NCI-H69 (cell line): ENCODE measurements around the gene KCNK6.

Experiments used
- DNase-seq: peaks from one replicate; lab custom pipeline; 2025; lab: John Stamatoyannopoulos, UW

The KCNK6 gene

DNA sequence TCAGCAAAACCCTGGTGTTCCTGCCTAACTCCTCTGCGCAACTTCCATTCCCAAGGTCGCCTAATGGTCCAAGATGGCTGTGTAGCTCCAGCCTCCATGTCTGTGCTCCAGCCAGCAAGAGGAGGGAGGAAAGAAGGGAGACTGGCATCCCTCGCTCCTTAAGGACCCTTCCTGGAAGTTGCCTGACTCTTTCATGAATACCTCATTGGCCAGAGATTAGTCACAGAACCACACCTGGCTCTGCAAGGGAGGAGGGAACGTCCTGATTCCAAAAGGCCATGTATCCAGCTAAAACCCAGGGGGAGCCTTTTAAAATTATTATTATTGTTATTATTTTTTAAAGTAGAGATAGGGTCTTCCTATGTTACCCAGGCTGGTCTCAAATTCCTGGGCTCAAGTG is 4.8 kb downstream of the KCNK6 start:
- DNase-seq, result no peak

DNA sequence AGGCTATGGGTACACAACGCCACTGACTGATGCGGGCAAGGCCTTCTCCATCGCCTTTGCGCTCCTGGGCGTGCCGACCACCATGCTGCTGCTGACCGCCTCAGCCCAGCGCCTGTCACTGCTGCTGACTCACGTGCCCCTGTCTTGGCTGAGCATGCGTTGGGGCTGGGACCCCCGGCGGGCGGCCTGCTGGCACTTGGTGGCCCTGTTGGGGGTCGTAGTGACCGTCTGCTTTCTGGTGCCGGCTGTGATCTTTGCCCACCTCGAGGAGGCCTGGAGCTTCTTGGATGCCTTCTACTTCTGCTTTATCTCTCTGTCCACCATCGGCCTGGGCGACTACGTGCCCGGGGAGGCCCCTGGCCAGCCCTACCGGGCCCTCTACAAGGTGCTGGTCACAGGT is 6.9 kb downstream of the KCNK6 start:
- no peak for DNase-seq

DNA sequence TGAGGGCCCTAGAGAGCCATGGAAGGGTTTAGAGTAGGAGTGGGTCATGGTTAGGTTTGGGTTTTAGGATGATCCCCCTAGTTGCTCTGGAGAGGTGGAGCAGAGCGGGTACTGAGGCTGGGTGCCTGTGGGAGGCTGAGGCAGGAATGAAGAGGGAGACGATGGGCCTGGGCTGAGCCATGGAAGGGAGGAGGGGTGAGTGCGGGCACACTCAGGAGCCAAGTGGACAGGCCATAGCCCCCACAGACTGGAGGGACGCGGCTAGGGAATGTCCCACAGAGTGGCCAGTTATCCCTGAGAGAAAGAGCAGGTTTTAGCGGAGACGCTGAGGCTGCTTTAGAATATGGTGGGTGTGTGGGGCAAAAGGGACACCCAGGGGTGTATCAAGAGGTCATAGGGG is 10.0 kb downstream of the KCNK6 start:
- no peak for DNase-seq

- no peak for DNase-seq
Observed at GRCh38 chr19:38331728-38332127, 12.1 kb downstream of the KCNK6 start.

- DNase-seq, result no peak
Observed at GRCh38 chr19:38333245-38333644, 13.6 kb downstream of the KCNK6 start.

DNA sequence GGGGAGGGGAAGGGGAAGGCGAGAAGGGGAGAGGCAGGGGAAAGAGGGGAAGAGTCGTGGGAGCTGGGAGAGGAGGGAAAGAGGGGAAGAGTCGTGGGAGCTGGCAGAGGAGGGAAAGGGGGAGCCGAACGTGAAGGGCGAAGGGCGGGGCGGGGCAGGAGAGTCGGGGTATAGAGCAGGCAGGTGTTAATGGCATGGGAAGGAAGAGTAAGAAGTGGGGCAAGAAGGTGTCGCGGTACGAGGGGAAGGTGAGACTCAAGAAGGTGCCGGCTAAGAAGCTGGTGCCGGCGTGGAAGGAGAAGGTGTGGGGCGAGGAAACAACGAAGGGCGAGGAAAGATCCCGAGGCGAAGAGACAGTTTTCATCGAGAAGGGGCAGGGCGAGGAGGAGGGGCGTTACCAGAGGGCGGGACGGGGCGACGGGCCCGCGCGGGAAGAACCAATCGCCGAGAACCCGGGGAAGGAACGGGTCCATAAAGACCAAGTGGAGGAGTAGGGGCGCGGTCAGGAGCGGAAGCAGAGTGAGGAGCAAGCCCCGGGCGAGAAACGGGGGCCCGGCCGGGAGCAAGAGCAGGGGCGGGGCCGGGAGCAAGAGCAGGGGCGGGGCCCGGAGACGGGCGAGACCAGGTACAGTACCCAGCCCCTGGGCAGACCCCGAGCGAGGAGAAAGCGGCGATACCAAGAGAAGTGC is 16.4 kb downstream of the KCNK6 start:
- peak; percentile 99 for DNase-seq

DNA sequence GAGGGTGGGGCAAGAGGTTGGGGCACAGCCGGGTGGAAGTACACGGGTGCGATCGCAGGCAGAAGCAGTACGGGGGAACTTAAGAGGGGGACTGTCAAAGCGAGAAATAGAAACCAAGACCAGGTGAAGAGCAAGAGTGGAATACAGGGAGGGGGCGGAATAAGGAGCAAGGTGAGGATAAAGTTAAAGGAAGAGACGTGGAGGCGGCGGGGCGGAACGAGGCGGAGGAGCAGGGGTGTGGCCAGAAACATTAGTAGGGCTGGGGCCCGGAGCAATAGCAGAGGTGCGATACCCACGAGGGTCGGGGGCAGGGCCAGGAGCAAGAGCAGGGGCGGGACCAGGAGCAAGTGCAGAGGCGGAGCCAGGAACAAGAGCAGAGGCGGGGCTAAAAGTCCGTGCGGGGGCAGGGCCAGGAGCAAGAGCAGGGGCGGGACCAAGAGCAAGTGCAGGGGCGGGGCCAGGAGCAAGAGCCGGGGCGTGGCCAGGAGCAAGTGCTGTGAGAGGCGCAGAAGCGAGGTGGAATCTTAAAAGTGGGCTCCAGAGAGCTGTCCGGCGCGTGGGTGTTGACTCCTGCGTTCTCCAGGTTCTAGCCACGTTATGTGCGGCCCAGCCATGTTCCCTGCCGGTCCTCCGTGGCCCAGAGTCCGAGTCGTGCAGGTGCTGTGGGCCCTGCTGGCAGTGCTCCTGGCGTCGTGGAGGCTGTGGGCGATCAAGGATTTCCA is 17.2 kb downstream of the KCNK6 start:
- peak; percentile 97 for DNase-seq

- no peak for DNase-seq
Observed at GRCh38 chr19:38337360-38337653, 17.7 kb downstream of the KCNK6 start.

DNA sequence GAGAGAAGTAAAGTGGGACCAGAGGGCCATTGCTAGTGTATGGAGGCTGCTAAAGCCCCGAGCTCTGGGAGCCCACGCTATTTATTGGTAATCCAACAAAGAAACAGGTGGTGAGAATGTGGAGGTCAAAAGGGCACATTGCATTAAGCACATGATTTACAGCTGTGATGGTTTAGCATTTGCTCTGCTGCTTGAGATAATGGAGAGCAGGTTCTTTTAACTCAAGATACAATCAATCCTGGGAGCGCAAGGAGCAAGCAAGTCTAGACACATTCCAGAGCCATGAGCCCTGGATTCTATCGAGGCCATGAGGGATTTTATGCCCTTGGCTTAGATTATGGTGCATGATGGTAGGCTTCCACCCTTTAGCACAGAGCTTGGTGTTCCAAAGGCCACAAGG is 19.4 kb downstream of the KCNK6 start:
- peak; percentile 37 for DNase-seq

- no peak for DNase-seq
Observed at GRCh38 chr19:38340927-38341326, 21.3 kb downstream of the KCNK6 start.

DNA sequence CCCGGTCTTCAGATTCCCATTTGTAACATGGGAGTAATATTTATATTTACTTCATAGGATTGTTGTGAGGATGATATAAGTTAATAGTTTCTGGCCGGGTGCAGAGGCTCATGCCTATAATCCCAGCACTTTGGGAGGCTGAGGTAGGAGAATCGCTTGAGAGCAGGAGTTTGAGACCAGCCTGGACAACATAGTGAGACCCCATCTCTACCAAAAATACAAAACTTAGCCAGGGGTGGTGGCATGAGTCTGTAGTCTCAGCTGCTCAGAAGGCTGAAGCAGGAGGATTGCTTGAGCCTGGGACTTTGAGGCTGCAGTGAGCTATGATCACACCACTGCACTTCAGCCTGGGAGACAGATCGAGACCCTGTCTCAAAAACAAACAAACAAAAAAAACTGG is 27.2 kb downstream of the KCNK6 start:
- no peak for DNase-seq

DNA sequence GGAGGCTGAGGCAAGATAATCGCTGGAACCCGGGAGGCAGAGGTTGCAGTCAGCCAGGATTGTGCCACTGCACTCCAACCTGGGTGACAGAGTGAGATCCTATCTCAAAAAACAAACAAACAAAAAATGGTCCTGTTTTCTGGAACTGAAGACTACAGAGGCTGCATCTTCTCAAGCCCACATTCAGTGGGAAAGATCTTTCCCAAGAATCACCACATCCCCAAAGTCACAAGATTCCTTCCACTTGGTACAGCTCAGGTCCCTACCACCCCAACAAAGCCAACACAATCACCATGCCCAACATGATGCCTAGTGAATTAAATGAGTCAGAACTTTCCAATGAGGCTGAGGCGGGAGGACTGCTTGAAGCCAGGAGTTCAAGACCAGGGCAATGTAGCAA is 31.2 kb downstream of the KCNK6 start:
- no peak for DNase-seq

GRCh38 chr19:38351865-38352395 is 32.3 kb downstream of the KCNK6 start:
- DNase-seq, result peak; percentile 65

DNA sequence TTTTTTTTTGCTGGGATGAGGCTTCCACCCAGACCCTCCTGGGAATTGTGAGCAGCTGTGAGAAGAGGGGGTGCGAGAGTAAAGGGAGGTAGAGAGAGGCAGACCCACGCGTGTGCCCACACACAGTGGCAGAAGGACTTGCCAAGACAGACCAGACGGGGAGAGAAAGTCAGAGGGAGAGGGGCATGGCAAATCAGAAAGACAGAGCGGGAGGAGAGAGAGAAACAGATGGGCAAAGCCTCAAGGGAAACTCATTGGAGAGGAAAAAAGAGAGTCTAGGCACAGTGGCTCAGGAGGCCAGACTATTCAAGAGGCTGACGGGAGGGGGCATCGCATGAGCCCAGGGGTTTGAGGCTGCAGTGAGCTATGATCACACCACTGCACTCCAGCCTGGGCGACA is 33.0 kb downstream of the KCNK6 start:
- peak; percentile 69 for DNase-seq

DNA sequence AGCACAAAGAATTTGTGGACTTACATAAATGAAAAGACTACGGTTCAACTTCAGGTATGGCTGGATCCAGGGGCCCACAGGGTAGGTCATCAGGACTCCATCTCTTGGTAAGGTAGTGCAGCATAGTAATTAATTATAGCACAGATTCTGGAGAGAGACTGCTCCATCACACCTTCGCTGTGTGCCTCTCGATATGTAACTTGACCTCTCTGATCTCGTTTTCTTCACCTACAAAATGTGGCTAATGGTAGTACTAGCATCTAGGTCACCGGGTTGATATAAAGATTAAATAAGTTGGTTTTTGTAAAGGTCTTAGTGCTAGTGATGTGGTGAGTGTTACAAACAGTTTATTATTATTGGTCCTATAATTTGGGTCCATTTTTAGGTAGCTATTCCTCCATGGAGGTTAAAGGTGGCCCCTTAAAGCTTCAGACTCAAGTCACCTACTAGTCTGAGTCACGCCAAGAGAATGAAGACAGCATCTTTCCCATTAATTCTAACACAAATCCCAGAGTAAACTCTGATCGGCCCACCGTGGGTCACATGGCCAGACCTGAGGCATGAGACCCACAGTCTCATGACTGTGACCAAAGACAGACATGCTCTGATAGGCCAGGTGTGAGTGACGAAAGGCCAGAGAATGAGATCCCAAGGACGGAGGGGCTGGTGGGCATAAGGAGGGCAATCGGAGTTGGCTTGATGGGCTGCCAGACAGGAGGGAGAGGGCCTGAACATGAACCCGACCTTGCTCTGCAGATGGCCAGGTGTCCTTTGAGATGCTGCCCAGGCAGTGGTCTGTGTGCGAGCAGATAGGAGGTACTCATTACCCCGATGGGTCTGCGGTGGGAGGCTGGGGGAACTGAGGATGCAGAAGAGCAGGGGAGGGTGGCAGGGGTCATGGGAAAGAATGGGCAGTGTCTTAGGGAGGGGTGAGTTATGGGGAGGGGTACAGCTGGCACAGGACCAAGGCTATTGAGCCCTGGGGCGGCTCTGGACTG is 36.4 kb downstream of the KCNK6 start:
- peak; percentile 38 for DNase-seq

DNA sequence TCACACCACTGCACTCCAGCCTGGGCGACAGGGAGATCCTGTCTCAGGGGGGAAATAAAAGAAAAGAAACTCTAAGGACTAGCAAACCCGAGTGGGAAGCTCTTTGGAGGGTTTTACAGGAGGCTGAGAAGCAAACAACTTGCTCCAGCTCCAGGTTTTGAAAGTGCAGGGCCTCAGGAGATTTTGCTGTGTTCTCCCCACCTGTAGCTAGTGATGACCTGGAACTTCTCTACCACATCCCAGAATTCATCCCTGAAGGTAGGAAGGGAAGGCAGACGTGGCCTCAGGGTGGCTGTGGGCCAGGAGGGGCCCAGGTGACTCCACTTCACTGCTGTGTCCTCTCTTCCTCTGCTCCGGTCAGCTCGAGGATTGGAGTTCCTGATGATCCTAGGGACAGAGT is 38.4 kb downstream of the KCNK6 start:
- DNase-seq, result no peak

- no peak for DNase-seq
Observed at GRCh38 chr19:38359242-38360021, 39.8 kb downstream of the KCNK6 start.

DNA sequence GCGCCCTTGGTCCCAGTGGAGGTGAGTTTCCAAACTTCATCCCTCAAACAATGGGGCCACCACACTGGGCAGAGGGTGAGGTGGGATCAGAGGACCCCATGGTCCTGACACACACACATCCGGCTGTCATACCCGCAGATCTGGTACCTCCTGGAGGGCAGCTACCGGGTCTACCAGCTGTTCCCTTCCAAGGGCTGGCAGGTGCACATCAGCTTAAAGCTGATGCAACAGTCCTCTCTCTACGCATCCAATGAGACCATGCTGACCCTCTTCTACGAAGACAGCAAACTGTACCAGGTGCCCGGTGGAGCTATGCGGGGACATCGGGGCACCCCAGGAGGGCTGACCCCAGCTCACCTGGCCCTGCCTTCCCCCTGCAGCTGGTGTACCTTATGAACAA is 40.7 kb downstream of the KCNK6 start:
- peak; percentile 23 for DNase-seq

DNA sequence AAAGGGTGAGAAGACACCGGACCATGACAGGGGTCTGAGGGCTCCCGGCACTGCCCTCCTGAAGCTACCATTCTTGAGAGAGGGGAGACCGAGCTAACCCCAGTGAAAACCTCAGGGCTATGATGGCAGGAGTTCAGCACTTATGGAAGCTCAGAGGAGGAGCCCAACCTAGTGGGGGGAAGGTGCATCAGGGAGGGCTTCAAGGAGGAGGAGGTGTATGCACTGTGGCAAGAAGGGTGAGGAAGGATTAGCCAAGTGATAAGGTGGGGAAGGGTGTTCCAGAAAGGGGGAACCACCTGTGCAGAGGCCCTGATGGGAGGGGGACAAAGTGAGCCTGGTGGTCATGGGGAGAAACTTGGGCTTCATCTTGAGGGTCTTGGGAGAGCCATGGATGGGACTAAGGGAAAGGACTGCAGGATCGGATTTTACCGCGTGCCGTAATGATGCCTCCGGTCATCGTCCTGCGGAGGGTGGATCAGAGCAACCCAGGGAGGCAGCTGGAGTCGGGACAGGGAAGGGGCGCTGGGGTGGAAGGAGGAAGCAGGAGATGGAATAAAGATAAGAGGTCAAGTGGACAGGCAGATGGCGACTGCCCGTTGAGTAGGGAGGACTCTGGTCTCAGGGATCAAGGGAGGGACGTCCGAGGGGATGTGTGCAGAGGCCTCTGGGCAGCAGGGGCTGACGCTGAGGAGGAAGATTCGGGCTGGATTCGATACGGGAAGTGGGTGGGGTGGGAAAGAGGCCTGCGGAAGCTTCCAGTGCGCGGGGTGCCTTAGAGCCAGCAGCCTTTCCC is 41.4 kb downstream of the KCNK6 start:
- no peak for DNase-seq

DNA sequence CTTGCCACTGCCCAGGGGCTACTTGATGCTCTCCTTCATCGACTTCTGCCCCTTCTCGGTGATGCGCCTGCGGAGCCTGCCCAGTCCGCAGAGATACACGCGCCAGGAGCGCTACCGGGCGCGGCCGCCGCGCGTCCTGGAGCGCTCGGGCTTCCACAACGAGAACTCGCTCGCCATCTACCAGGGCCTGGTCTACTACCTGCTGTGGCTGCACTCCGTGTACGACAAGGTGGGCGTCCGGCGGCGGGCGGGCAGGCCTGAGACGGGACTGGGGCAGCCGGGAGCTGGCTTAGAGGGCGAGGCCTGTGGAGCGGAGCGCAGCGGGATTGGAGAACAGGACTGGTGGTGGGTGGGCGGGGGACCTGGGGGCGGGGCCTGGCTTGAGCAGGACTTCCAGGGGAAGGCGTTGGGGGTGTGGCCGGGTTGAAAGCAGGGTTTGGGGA is 42.0 kb downstream of the KCNK6 start:
- DNase-seq, result peak; percentile 92
